ENCODE results near the gene ABCD1.

DNA sequence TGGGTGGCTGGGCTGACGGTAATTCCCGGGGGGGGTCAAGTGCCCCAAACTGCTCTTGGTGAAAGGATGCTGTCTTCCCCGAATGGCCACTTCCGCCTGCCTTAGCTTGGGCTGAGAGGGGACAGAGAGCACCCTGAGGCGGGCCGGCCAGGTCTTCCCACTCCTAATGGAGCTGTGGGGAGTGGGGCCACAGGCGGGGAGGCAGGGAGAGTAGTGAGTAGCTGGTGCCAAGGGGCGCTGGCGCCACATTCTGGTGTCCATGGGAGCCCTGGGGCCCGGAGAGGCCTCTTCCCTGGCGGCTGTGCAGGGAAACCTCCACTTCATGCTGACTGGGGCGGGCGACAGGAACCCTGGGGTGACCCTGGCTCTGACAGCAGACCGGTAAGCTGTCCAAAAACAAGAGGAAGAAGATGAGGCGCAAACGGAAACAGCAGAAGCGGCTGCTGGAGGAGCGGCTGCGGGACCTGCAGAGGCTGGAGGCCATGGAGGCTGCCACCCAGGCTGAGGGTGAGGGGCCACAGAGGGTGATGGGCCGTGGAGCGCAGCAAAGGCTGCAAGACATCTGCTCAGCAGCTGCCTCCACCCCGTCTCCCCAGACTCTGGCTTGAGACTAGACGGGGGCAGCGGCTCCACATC lies 58.8 kb downstream of the ABCD1 start:
- TF ChIP-seq, protein P1, sequence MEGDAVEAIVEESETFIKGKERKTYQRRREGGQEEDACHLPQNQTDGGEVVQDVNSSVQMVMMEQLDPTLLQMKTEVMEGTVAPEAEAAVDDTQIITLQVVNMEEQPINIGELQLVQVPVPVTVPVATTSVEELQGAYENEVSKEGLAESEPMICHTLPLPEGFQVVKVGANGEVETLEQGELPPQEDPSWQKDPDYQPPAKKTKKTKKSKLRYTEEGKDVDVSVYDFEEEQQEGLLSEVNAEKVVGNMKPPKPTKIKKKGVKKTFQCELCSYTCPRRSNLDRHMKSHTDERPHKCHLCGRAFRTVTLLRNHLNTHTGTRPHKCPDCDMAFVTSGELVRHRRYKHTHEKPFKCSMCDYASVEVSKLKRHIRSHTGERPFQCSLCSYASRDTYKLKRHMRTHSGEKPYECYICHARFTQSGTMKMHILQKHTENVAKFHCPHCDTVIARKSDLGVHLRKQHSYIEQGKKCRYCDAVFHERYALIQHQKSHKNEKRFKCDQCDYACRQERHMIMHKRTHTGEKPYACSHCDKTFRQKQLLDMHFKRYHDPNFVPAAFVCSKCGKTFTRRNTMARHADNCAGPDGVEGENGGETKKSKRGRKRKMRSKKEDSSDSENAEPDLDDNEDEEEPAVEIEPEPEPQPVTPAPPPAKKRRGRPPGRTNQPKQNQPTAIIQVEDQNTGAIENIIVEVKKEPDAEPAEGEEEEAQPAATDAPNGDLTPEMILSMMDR (IDR thresholded peaks at IDR 0.05): no peak
- TF ChIP-seq POLR2A (IDR thresholded peaks at IDR 0.05): no peak
